Esophagus muscularis mucosa (tissue), 4 donors: ENCODE data around the gene GJB1. TPM values are rescaled to one million over a fixed set of nuclear protein-coding genes. Genes with fewer than 3 reads are reported as not detected.

Experiments used
- DNase-seq: peaks from one replicate; pipeline ENCODE4 v3.0.0-alpha.2; 2017; ENCODE audit errors: extremely low spot score
- H3K27ac ChIP-seq, 4 donors: fragments of 200-600 bp; sonication (generic); replicated peaks in 1 of 4; 1 replicate in 3 of 4; 2 replicates in 1 of 4; pipeline ENCODE4 v1.5.1; 2016 to 2019; ENCODE audit warnings: mild to moderate bottlenecking in 1 of 4
- H3K27me3 ChIP-seq, 4 donors: fragments of 200-600 bp; sonication (generic); one replicate each; pipeline versions ENCODE4 v1.5.1 to v1.6.0; 2016 to 2019
- H3K36me3 ChIP-seq, 4 donors: fragments of 200-600 bp; sonication (generic); one replicate each; pipeline ENCODE4 v1.5.1; 2016 to 2019
- H3K4me1 ChIP-seq, 4 donors: fragments of 200-600 bp; sonication (generic); one replicate each; pipeline ENCODE4 v1.5.1; 2016 to 2019
- H3K4me3 ChIP-seq, 4 donors: fragments of 200-600 bp; sonication (generic); 1 replicate in 2 of 4; 2 replicates in 2 of 4; pipeline ENCODE4 v1.5.1; 2016 to 2019; ENCODE audit warnings: mild to moderate bottlenecking in 4 of 4, moderate library complexity in 1 of 4
- H3K9me3 ChIP-seq, 4 donors: fragments of 200-600 bp; sonication (generic); 1 replicate in 3 of 4; 2 replicates in 1 of 4; pipeline ENCODE4 v1.5.1; 2016 to 2019
- EP300 ChIP-seq: sonication (generic); formaldehyde crosslinking; IDR thresholded peaks from one replicate; pipeline ENCODE4 v1.6.1; 2017; ENCODE audit warnings: antibody characterized with exemption
- POLR2A ChIP-seq: fragments of 450-650 bp; IDR thresholded peaks from one replicate; pipeline ENCODE4 v1.6.1; 2017; ENCODE audit warnings: antibody characterized with exemption, moderate library complexity, mild to moderate bottlenecking, low read depth
- POLR2AphosphoS5 ChIP-seq, 2 donors: sonication (generic); formaldehyde crosslinking; IDR thresholded peaks; one replicate each; pipeline ENCODE4 v1.6.1; 2017; ENCODE audit warnings: antibody characterized with exemption in 2 of 2
- WGBS: methylation state at CpG from one replicate; pipeline ENCODE4 v1.1.5; 2018; 5-methylcytosine and 5-hydroxymethylcytosine counted together
- intact Hi-C: fragments of 100-400 bp; cut with DNase I; formaldehyde crosslinking; loops from one replicate; pipeline ENCODE4 v1.15.1; 2023
- total RNA-seq, 4 donors: library from RNA; depleted of rRNA; stranded (reverse); fragments of >200 nt; gene quantifications; one replicate each; pipeline versions ENCODE4 v1.1.0 to v1.2.1, GENCODE V29; 2016
- TF ChIP-seq, protein P1 (sequence below), 3 experiments: fragments of 200-600 bp in 2 of 3; fragments of 450-650 bp in 1 of 3; sonication (generic) in 2 of 3; IDR thresholded peaks; one replicate each; pipeline ENCODE4 v1.5.1; 2017 to 2019; ENCODE audit warnings: antibody characterized with exemption in 3 of 3, mild to moderate bottlenecking in 2 of 3, moderate library complexity in 1 of 3

The GJB1 gene
- total RNA-seq, result under 1 TPM in 1 of 4 donors, not detected in 3; 0.19 TPM

- Histone ChIP-seq H3K36me3 (no peaks in the 10 kb centered on the region), H3K27ac (no peak within 1 kb of the TSS), H3K9me3 (no peaks in the 10 kb centered on the region), H3K4me3 (no peak within 1 kb of the TSS), H3K4me1 (no peaks in the 10 kb centered on the region), H3K27me3 (no peaks in the 10 kb centered on the region)
- DNase-seq, result no peak
- intact Hi-C loops, result no loop called here
- no peak for TF ChIP-seq POLR2AphosphoS5 (IDR thresholded peaks at IDR 0.05)
- no peak for TF ChIP-seq EP300
- TF ChIP-seq POLR2A, result no peak
- TF ChIP-seq, protein P1, sequence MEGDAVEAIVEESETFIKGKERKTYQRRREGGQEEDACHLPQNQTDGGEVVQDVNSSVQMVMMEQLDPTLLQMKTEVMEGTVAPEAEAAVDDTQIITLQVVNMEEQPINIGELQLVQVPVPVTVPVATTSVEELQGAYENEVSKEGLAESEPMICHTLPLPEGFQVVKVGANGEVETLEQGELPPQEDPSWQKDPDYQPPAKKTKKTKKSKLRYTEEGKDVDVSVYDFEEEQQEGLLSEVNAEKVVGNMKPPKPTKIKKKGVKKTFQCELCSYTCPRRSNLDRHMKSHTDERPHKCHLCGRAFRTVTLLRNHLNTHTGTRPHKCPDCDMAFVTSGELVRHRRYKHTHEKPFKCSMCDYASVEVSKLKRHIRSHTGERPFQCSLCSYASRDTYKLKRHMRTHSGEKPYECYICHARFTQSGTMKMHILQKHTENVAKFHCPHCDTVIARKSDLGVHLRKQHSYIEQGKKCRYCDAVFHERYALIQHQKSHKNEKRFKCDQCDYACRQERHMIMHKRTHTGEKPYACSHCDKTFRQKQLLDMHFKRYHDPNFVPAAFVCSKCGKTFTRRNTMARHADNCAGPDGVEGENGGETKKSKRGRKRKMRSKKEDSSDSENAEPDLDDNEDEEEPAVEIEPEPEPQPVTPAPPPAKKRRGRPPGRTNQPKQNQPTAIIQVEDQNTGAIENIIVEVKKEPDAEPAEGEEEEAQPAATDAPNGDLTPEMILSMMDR (IDR thresholded peaks at IDR 0.05), result no peak
- 86% methylated on average over 18 of the region's 18 CpGs for WGBS
Observed at GRCh38 chrX:71222929-71223328, at the start of gene GJB1. GJB1 (plus strand) TSS chrX:71223224; CDS start chrX:71223708, 484 bp downstream.

DNA sequence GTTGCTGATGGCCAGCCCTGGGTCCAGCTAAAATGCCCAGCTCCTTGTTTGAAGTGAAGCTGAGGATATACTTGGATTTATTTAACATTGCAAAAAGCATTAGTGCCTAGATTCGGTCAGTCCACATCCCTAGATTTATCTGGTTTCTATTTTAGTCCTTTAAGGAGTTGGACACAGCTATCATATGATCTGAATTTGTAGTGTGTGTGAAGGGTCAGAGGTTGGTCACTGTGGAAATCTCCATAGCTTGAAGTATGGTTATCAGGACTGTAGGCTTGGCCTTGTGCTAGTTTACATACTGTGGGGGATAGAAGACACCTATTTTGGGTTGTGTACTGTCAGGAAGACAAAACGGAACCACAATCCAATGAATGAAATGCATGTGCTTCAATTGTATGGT is 49.6 kb upstream of the GJB1 start:
- H3K27ac ChIP-seq, result no peak overlapping the region
- H3K4me1 ChIP-seq, result no peaks in the 10 kb centered on the region
- no peak for TF ChIP-seq EP300
- TF ChIP-seq POLR2A, result no peak
- no peak for TF ChIP-seq POLR2AphosphoS5 (IDR thresholded peaks at IDR 0.05)
- TF ChIP-seq, protein P1 (IDR thresholded peaks at IDR 0.05), result no peak
- WGBS, result 69% methylated on average over 2 of the region's 2 CpGs
- no peak for DNase-seq
- H3K9me3 ChIP-seq, result no peaks in the 10 kb centered on the region
- H3K4me3 ChIP-seq, result no peak overlapping the region
- H3K36me3 ChIP-seq, result peaks cover 0 to 5% (median 0%) of the 10 kb centered on the region in 4 donors
- intact Hi-C loops, result loop anchor here (10.0 kb wide), 2 partner anchors 179 to 191 kb away; partner anchors contain the start of gene TAF1
- H3K27me3 ChIP-seq, result no peaks in the 10 kb centered on the region

- Histone ChIP-seq H3K9me3 (no peaks in the 10 kb centered on the region), H3K36me3 (no peaks in the 10 kb centered on the region), H3K4me3 (no peak overlapping the region), H3K4me1 (no peaks in the 10 kb centered on the region), H3K27ac (no peak overlapping the region), H3K27me3 (no peaks in the 10 kb centered on the region)
- intact Hi-C loops, result loop anchor here (10.0 kb wide), 2 partner anchors 180 to 190 kb away; partner anchors contain the start of gene TAF1
- DNase-seq, result no peak
- 82% methylated on average over 1 of the region's 1 CpG for WGBS
- TF ChIP-seq, protein P1 (IDR thresholded peaks at IDR 0.05), result no peak
- TF ChIP-seq POLR2A, result no peak
- TF ChIP-seq EP300, result no peak
- TF ChIP-seq POLR2AphosphoS5 (IDR thresholded peaks at IDR 0.05), result no peak
Observed at GRCh38 chrX:71174795-71175194, 48.2 kb upstream of the GJB1 start.

GRCh38 chrX:71175531-71175930 is 47.5 kb upstream of the GJB1 start:
- H3K27ac ChIP-seq, result no peak overlapping the region
- no peak overlapping the region for H3K4me3 ChIP-seq
- H3K4me1 ChIP-seq, result no peaks in the 10 kb centered on the region
- intact Hi-C loops, result loop anchor here (10.0 kb wide), 2 partner anchors 181 to 189 kb away; partner anchors contain the start of gene TAF1
- H3K27me3 ChIP-seq, result no peaks in the 10 kb centered on the region
- H3K36me3 ChIP-seq, result no peaks in the 10 kb centered on the region
- no peak for DNase-seq
- WGBS, result 83% methylated on average over 5 of the region's 5 CpGs
- no peak for TF ChIP-seq EP300
- TF ChIP-seq POLR2A, result no peak
- TF ChIP-seq POLR2AphosphoS5 (IDR thresholded peaks at IDR 0.05), result no peak
- TF ChIP-seq, protein P1 (IDR thresholded peaks at IDR 0.05), result no peak
- H3K9me3 ChIP-seq, result no peaks in the 10 kb centered on the region

GRCh38 chrX:71177327-71177726 is 45.7 kb upstream of the GJB1 start:
- Histone ChIP-seq H3K27ac (no peak overlapping the region), H3K4me1 (peaks cover 0 to 5% (median 2%) of the 10 kb centered on the region in 4 donors), H3K27me3 (no peaks in the 10 kb centered on the region), H3K36me3 (no peaks in the 10 kb centered on the region), H3K4me3 (no peak overlapping the region), H3K9me3 (no peaks in the 10 kb centered on the region)
- WGBS, result 46% methylated on average over 3 of the region's 3 CpGs
- TF ChIP-seq POLR2AphosphoS5 (IDR thresholded peaks at IDR 0.05) (no peak), POLR2A (no peak), EP300 (no peak)
- TF ChIP-seq, protein P1 (IDR thresholded peaks at IDR 0.05), result no peak
- DNase-seq, result no peak
- intact Hi-C loops, result loop anchor here (10.0 kb wide), 2 partner anchors 183 to 187 kb away; partner anchors contain the start of gene TAF1
